Right atrium auricular region (tissue), 2 donors: ENCODE measurements around the gene SAMD14. TPM values are rescaled to one million over a fixed set of nuclear protein-coding genes. Genes with fewer than 3 reads are reported as not detected.

ENCODE experiments used
- DNase-seq: peaks from one replicate; pipeline ENCODE4 v3.0.0-alpha.2; 2019; ENCODE audit warnings: low spot score
- H3K27ac ChIP-seq, 2 donors: fragments of 200-600 bp; sonication (generic); 1 replicate in 1 of 2; 2 replicates in 1 of 2; pipeline ENCODE4 v1.5.1; 2016 to 2019
- H3K27me3 ChIP-seq, 2 donors: fragments of 200-600 bp; sonication (generic); one replicate each; pipeline versions ENCODE4 v1.5.1 to v1.6.0; 2017 to 2019
- H3K36me3 ChIP-seq: fragments of 200-600 bp; sonication (generic); one replicate; pipeline ENCODE4 v1.5.1; 2016
- H3K4me1 ChIP-seq, 2 donors: fragments of 200-600 bp; sonication (generic); one replicate each; pipeline versions ENCODE4 v1.5.1 to v1.6.0; 2017 to 2019
- H3K4me3 ChIP-seq, 2 donors: fragments of 200-600 bp; sonication (generic); 1 replicate in 1 of 2; 2 replicates in 1 of 2; pipeline ENCODE4 v1.5.1; 2017 to 2019; ENCODE audit warnings: mild to moderate bottlenecking in 1 of 2, moderate library complexity in 1 of 2
- H3K9me3 ChIP-seq, 2 donors: fragments of 200-600 bp; sonication (generic); one replicate each; pipeline ENCODE4 v1.5.1; 2019
- CTCF ChIP-seq, 2 donors: fragments of 200-600 bp; sonication (generic); IDR thresholded peaks; one replicate each; pipeline ENCODE4 v1.5.1; 2019; ENCODE audit warnings: antibody characterized with exemption in 2 of 2
- total RNA-seq, 2 donors: library from RNA; depleted of rRNA; stranded (reverse); fragments of >200 nt; gene quantifications; one replicate each; pipeline ENCODE4 v1.1.0, GENCODE V29; 2016

The SAMD14 gene
- total RNA-seq, 2 donors from 2014 or later, result 0.78 to 1.1 TPM

- no peak for DNase-seq
- no peaks in the 10 kb centered on the region for H3K9me3 ChIP-seq
- H3K4me3 ChIP-seq, result no peak overlapping the region
- H3K36me3 ChIP-seq, result no peaks in the 10 kb centered on the region
- H3K27me3 ChIP-seq, result no peaks in the 10 kb centered on the region
- TF ChIP-seq CTCF (IDR thresholded peaks at IDR 0.05), result no peak
- H3K27ac ChIP-seq, result peak overlapping the region in 1 of 2 donors; percentile 32
- H3K4me1 ChIP-seq, result peaks cover 0 to 43% of the 10 kb centered on the region in 2 donors
These were observed 27.9 kb upstream of the SAMD14 start for GRCh38 chr17:50157891-50158290.

GRCh38 chr17:50155115-50155819, 25.3 kb upstream of the SAMD14 start:
- no peak for DNase-seq
- Histone ChIP-seq H3K4me1 (peaks cover 0 to 46% of the 10 kb centered on the region in 2 donors), H3K27ac (peak overlapping the region; percentile 94 to 95), H3K4me3 (no peak overlapping the region), H3K36me3 (no peaks in the 10 kb centered on the region), H3K9me3 (no peaks in the 10 kb centered on the region), H3K27me3 (no peaks in the 10 kb centered on the region)
- TF ChIP-seq CTCF (IDR thresholded peaks at IDR 0.05), result no peak

GRCh38 chr17:50154604-50155003, 24.6 kb upstream of the SAMD14 start:
- H3K27ac ChIP-seq, result peak overlapping the region; percentile 94 to 95
- no peak for TF ChIP-seq CTCF (IDR thresholded peaks at IDR 0.05)
- no peaks in the 10 kb centered on the region for H3K9me3 ChIP-seq
- no peak for DNase-seq
- H3K4me1 ChIP-seq, result peaks cover 0 to 48% of the 10 kb centered on the region in 2 donors
- no peaks in the 10 kb centered on the region for H3K36me3 ChIP-seq
- no peak overlapping the region for H3K4me3 ChIP-seq
- no peaks in the 10 kb centered on the region for H3K27me3 ChIP-seq

GRCh38 chr17:50153650-50154575, 24.0 kb upstream of the SAMD14 start:
- no peak overlapping the region for H3K4me3 ChIP-seq
- TF ChIP-seq CTCF (IDR thresholded peaks at IDR 0.05), result no peak
- peaks cover 0 to 55% of the 10 kb centered on the region in 2 donors for H3K4me1 ChIP-seq
- no peaks in the 10 kb centered on the region for H3K9me3 ChIP-seq
- peak; percentile 86 for DNase-seq
- H3K27me3 ChIP-seq, result no peaks in the 10 kb centered on the region
- H3K36me3 ChIP-seq, result no peaks in the 10 kb centered on the region
- H3K27ac ChIP-seq, result peak overlapping the region; percentile 94 to 95

GRCh38 chr17:50152736-50153135, 22.8 kb upstream of the SAMD14 start:
- no peak for DNase-seq
- H3K9me3 ChIP-seq, result no peaks in the 10 kb centered on the region
- peaks cover 0 to 67% of the 10 kb centered on the region in 2 donors for H3K4me1 ChIP-seq
- no peaks in the 10 kb centered on the region for H3K36me3 ChIP-seq
- no peak for TF ChIP-seq CTCF (IDR thresholded peaks at IDR 0.05)
- peak overlapping the region; percentile 94 to 95 for H3K27ac ChIP-seq
- H3K4me3 ChIP-seq, result peak overlapping the region in 1 of 2 donors; percentile 87
- H3K27me3 ChIP-seq, result no peaks in the 10 kb centered on the region
